Fibroblast of skin of abdomen (primary cell): ENCODE results near the gene EXOSC10. TPM values are rescaled to one million over a fixed set of nuclear protein-coding genes. Genes with fewer than 3 reads are reported as not detected.

Source experiments
- DNase-seq: peaks from one replicate; pipeline ENCODE4 v3.0.0-alpha.2; 2013
- polyA plus RNA-seq, 2 experiments: library from polyadenylated mRNA; unstranded; fragments of 120-200 nt; gene quantifications; one replicate each; pipeline ENCODE4 v1.2.1, GENCODE V29; 2013; ENCODE audit not compliant: insufficient read length in 2 of 2

Gene EXOSC10
- 53.5 TPM for polyA plus RNA-seq (2013, experiment 1 of 2; ENCODE audit: insufficient read length)
- 51.0 TPM for polyA plus RNA-seq (2013, experiment 2 of 2; ENCODE audit: insufficient read length)

- peak; percentile 88 for DNase-seq
Observed at GRCh38 chr1:11099310-11100148, at the start of gene EXOSC10. TSS of gene EXOSC10 (minus strand) at chr1:11099869. CDS start at chr1:11099831, 38 bp downstream.

DNA sequence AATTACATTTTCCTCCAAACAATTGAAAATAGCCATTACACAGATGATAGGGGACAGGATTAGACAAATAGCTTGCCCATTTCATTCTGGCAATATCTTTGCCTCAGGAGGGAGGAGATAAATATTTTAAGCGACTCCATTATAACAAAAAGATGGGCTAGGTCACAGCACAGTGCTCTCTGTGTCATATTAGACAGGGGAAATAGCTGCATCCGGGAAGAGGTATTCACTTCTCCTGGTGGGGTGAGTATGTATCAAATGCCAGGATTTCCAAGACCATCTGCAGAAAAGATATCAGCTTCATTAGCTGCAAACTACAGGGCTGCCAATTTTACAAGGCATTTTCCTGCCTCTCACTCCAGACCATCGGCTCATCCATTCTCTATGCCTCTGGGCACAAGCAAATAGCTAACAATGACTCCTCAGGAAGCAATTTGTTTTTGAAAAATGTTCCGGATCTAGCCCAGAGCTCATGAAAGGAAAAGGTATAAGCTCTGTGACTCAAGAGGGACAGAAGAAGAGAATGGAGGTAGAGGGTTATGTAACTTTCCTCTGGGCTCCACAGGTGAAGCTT lies 47.6 kb upstream of the EXOSC10 start:
- DNase-seq: no peak

DNA sequence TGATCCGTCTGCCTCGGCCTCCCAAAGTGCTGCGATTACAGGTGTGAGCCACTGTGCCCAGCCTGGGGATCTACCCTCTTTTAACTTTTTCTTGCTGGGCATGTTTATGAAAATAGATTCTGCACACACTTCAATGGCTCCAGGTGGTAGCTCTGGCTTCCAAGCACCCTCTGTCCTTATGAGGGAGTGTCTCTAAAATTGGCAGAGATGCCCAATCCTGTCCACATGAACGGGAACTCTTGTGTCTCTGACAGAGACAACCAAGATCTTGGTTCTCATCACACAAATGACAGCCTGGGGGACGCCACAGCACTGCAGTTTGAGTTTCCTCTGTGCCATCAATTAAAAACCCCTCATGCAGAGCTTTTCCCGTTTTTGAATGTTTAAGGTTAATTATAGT lies 46.1 kb upstream of the EXOSC10 start:
- DNase-seq: no peak

DNA sequence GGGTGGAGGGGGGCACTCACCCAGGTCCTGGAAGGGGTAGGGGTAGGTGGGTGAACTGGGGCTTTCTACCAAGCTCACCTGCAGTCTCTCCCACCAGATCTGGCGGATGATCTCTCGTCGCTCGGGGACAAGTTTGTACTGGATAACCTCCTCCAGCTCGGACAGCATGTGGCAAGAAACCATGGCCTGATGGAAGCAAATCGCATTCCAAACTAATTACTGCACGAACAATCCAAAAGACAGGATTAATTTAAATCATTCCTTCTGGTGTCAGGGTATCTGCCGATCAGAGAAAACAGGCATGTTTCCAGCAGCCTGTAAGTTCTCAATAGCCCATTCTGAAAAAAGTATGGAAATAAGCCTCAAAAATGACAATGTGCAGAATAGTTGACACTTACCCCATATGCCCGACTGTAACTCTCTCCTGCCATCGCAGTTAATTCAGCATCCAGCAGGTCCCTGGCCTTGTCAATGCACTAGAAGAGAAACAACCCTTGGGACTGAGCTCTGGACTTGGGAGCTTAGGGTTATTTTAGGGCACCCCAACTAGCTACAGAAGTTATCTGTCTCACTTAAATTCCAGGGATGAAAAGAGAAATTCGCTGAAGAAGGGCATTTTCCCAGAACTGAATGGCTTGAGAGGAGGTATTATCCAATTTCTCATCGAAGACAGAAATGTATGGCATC lies 45.0 kb upstream of the EXOSC10 start:
- DNase-seq: peak; percentile 40

DNA sequence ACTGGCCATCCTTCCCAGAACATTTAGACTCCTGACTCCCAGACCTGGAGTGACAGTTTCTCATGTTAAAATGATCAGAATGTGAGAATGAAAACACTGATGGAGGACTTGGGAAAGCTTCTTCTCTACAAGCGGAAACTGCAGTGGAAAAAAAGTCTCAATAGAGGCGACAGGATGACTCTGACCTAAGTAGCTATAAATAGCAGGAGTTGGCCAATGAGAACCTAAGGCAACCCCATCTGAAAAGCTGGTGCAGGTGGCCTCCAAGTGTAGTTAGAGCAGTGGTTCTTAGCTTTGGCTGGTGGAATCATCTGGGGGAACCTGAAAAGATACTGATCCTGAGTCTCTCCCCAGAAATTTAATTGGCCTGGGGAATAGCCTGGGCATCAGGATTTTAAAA lies 44.2 kb upstream of the EXOSC10 start:
- no peak for DNase-seq

DNA sequence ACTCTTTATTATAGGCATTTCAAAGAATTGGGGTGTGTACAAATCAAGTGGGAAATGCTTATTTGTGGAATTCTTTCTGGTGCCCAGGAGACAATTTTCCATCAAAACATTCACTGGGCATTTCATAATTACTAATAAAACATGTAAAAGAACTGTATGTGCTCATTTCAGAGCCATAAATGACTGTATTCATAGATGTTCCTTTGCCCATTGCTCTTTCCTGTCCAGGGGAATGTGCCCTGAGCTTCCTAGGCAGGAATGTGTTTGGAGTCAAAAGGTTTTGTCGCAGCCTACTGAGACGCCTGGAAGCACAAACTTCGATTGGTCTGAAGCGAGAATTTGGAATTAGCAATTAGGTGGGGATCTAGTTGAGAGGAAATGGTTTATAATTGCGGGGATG lies 43.7 kb upstream of the EXOSC10 start:
- DNase-seq: no peak

DNA sequence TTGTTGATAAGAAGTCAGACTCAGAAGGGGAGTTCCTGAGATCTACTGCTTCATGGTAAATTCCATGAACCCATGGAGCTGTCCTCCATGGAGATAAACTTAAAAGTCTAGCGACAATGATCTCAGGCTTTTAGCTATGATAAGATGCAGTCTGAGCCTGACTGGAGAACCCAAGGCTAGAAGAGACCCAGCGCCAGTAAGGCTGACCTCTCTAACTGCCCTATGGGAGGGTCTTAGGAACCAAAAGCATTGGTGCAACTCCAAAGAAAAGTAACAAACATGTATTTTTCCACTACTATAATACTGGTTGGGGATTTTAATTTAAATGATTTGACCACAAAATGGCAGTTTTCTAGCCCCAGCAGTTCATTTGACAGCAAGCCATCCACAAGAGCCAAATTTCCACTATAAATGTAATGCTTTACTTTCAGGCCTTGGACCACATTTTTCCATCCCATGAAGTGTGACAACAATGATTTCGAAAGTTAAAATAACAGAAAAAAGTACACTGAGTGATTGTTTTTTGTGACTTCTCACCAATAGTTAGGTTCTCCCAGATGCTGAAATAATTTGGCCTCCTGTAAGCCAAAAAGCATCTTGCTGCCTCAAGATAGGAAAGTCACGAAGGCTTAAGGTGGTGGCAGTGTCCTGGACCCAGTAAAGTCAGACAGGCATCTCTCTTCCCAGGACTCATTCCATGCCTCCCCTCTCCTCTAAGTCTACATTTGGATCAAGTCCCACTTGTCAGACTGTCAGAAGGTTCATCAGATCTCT lies 43.1 kb upstream of the EXOSC10 start:
- no peak for DNase-seq

GRCh38 chr1:11138952-11139351 lies 39.3 kb upstream of the EXOSC10 start:
- DNase-seq: peak; percentile 59

- DNase-seq: no peak
Observed at GRCh38 chr1:11138029-11138428, 38.4 kb upstream of the EXOSC10 start.

- no peak for DNase-seq
Observed at GRCh38 chr1:11134898-11135266, 35.2 kb upstream of the EXOSC10 start.

GRCh38 chr1:11134251-11134897 lies 34.7 kb upstream of the EXOSC10 start:
- DNase-seq: peak; percentile 6

- no peak for DNase-seq
Observed at GRCh38 chr1:11132563-11133293, 33.1 kb upstream of the EXOSC10 start.

DNA sequence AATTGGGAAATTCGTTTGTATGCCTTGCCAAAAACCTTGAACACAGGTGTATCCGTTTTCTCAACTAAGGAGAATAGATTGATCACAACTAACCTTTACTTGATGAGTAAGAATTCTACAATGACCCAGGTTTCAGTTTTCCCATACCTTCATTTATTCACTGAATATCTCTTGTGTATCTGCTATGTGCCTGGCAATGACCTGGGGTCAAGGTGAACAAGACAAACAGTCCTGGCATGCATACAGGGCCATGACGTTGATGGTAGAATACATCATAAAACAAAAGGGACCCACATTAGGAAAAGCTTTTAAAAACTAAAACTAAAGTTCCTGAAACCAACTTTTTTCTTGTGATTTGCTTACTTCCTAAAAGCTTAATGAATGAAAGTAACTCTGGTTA lies 32.1 kb upstream of the EXOSC10 start:
- DNase-seq: no peak

DNA sequence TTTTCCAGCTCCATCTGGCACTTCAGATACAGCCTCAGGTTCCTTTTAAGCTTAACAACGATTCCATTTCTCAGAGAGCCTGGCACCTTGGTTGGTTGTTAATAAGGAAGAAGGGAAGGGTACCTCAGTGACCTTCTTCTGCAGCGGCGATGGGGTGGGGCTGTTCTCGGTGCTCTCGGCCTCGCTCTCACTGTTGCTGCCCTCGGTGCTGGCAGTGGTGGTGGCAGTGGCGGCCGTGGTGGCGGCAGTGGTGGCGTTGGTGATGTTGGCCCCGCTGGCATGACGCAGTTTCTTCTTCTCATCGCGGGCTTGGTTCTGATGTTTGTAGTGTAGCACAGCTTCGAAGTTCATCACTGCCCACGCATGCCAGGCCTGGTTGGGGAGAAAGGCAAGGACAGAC lies 30.7 kb upstream of the EXOSC10 start:
- DNase-seq: no peak

- no peak for DNase-seq
Observed at GRCh38 chr1:11129649-11130390, 30.2 kb upstream of the EXOSC10 start.

DNA sequence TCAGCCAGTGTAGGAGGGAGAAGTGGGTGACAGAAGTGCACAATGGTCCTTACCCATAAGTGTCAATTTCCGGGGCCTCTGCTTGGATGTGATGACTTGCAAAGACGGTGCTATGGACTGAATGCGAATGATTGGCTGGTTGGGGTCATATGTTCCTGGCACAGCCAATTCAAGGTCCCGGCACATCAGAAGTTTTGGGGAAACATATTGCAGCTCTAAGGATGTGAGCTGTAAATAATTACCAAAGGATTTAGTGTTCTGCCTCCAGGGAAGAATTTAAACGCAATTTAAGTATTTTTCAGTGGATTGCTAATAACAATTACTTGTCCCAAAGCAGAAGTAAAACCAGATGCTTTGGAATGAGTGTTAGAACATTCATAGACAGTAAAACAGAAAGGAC lies 26.9 kb upstream of the EXOSC10 start:
- DNase-seq: no peak

DNA sequence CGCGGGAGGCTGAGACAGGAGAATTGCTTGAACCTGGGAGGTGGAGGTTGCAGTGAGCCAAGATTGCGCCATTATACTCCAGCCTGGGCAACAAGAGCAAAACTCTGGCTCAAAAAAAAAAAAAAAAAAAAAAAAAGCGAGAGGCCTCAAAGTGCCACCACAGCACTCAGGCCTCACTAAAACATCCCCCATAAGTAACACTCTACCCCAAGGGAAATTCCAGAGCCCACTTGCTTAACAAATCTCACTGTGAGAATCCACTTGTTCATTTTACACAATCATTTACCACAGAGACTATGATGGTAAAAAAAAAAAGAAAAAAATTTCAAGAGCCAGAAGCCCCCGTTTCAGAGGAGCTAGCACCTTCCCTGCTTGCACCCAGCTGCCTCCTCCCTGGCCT lies 26.3 kb upstream of the EXOSC10 start:
- DNase-seq: no peak

- DNase-seq: no peak
Observed at GRCh38 chr1:11124965-11125364, 25.3 kb upstream of the EXOSC10 start.

GRCh38 chr1:11116318-11116717 lies 16.6 kb upstream of the EXOSC10 start:
- no peak for DNase-seq

- no peak for DNase-seq
Observed at GRCh38 chr1:11114966-11115365, 15.3 kb upstream of the EXOSC10 start.
